Astrocyte of the hippocampus (primary cell): ENCODE results near the gene FRAS1.
"Not testable (repeated sequence)": the region's sequence is repeated elsewhere in the genome, so short reads cannot be mapped to it uniquely, and the experiment has no call there.

Experiments used
- DNase-seq: peaks from one replicate; pipeline ENCODE4 v3.0.0; 2011; ENCODE audit warnings: low read depth, low spot score

The FRAS1 gene

GRCh38 chr4:78213218-78213617 is 156.1 kb downstream of the FRAS1 start:
- DNase-seq, result no peak

GRCh38 chr4:78214078-78214477 is 157.0 kb downstream of the FRAS1 start:
- no peak for DNase-seq

GRCh38 chr4:78217557-78217956 is 160.4 kb downstream of the FRAS1 start:
- DNase-seq, result no peak

- no peak for DNase-seq
These were observed 161.1 kb downstream of the FRAS1 start for GRCh38 chr4:78218260-78218659.

- no peak for DNase-seq
These were observed 162.7 kb downstream of the FRAS1 start for GRCh38 chr4:78219825-78220224.

- no peak for DNase-seq
These were observed 163.2 kb downstream of the FRAS1 start for GRCh38 chr4:78220283-78220682.

GRCh38 chr4:78222575-78223186 is 165.6 kb downstream of the FRAS1 start:
- peak; percentile 37 for DNase-seq

- DNase-seq, result no peak
These were observed 168.1 kb downstream of the FRAS1 start for GRCh38 chr4:78225236-78225635.

- no peak for DNase-seq
These were observed 169.2 kb downstream of the FRAS1 start for GRCh38 chr4:78226279-78226678.

- DNase-seq, result no peak
These were observed 170.4 kb downstream of the FRAS1 start for GRCh38 chr4:78227411-78228057.

- DNase-seq, result no peak
These were observed 178.7 kb downstream of the FRAS1 start for GRCh38 chr4:78235800-78236199.

GRCh38 chr4:78237360-78237759 is 180.2 kb downstream of the FRAS1 start:
- DNase-seq, result no peak

- DNase-seq, result peak; percentile 26
These were observed 184.9 kb downstream of the FRAS1 start for GRCh38 chr4:78242071-78242470.

GRCh38 chr4:78244705-78245485 is 187.8 kb downstream of the FRAS1 start:
- peak; percentile 23 for DNase-seq

GRCh38 chr4:78247536-78248285 is 190.6 kb downstream of the FRAS1 start:
- no peak for DNase-seq

GRCh38 chr4:78250500-78250899 is 193.4 kb downstream of the FRAS1 start:
- DNase-seq, result no peak

- not testable (repeated sequence) for DNase-seq
These were observed 195.7 kb downstream of the FRAS1 start for GRCh38 chr4:78252773-78253172.

- no peak for DNase-seq
These were observed 197.8 kb downstream of the FRAS1 start for GRCh38 chr4:78254893-78255292.

- no peak for DNase-seq
These were observed 207.9 kb downstream of the FRAS1 start for GRCh38 chr4:78265006-78265405.

- DNase-seq, result no peak
These were observed 210.7 kb downstream of the FRAS1 start for GRCh38 chr4:78267790-78268189.

GRCh38 chr4:78268597-78268996 is 211.5 kb downstream of the FRAS1 start:
- DNase-seq, result no peak

- DNase-seq, result not testable (repeated sequence)
These were observed 218.3 kb downstream of the FRAS1 start for GRCh38 chr4:78275450-78275849.
